Body of pancreas (tissue), 4 donors: ENCODE measurements around the gene LRRC2.

Experiments used
- CTCF ChIP-seq, 7 experiments: fragments of 450-650 bp in 4 of 7; fragments of 200-600 bp in 3 of 7; sonication (generic) in 3 of 7; IDR thresholded peaks; one replicate each; pipeline ENCODE4 v1.5.1; 2016 to 2019; ENCODE audit warnings: antibody characterized with exemption in 7 of 7
- POLR2A ChIP-seq, 3 donors: fragments of 450-650 bp; IDR thresholded peaks; one replicate each; pipeline ENCODE4 v1.6.1; 2016; ENCODE audit warnings: antibody characterized with exemption in 3 of 3, mild to moderate bottlenecking in 2 of 3

GRCh38 chr3:46512191-46512749 is 53.8 kb downstream of the LRRC2 start:
- TF ChIP-seq CTCF (IDR thresholded peaks at IDR 0.05) (no peak), POLR2A (IDR thresholded peaks at IDR 0.05) (no peak)
